T-helper 9 cell (primary cell): Measurements from ENCODE around the gene NYAP2.

Source experiments
- DNase-seq: peaks from one replicate; pipeline ENCODE4 v3.0.0-alpha.2; 2020

NYAP2 gene

GRCh38 chr2:225487878-225488416, 88.4 kb downstream of the NYAP2 start:
- no peak for DNase-seq

- no peak for DNase-seq
These were observed 89.2 kb downstream of the NYAP2 start for GRCh38 chr2:225488743-225489142.

- DNase-seq = no peak
These were observed 94.0 kb downstream of the NYAP2 start for GRCh38 chr2:225493420-225494099.

GRCh38 chr2:225494100-225494459, 94.6 kb downstream of the NYAP2 start:
- no peak for DNase-seq

GRCh38 chr2:225495706-225496105, 96.2 kb downstream of the NYAP2 start:
- no peak for DNase-seq

- no peak for DNase-seq
These were observed 97.1 kb downstream of the NYAP2 start for GRCh38 chr2:225496568-225496967.

GRCh38 chr2:225497166-225497565, 97.7 kb downstream of the NYAP2 start:
- DNase-seq = no peak

- DNase-seq = no peak
These were observed 101.5 kb downstream of the NYAP2 start for GRCh38 chr2:225501022-225501421.

GRCh38 chr2:225502971-225503370, 103.5 kb downstream of the NYAP2 start:
- no peak for DNase-seq

GRCh38 chr2:225510796-225511195, 111.3 kb downstream of the NYAP2 start:
- no peak for DNase-seq

- DNase-seq = no peak
These were observed 113.0 kb downstream of the NYAP2 start for GRCh38 chr2:225512469-225512868.

GRCh38 chr2:225512876-225513540, 113.5 kb downstream of the NYAP2 start:
- no peak for DNase-seq

- DNase-seq = no peak
These were observed 115.5 kb downstream of the NYAP2 start for GRCh38 chr2:225515033-225515432.

- no peak for DNase-seq
These were observed 127.4 kb downstream of the NYAP2 start for GRCh38 chr2:225526760-225527390.

GRCh38 chr2:225531559-225531958, 132.0 kb downstream of the NYAP2 start:
- no peak for DNase-seq

GRCh38 chr2:225532096-225532495, 132.6 kb downstream of the NYAP2 start:
- no peak for DNase-seq

GRCh38 chr2:225534037-225534436, 134.5 kb downstream of the NYAP2 start:
- no peak for DNase-seq

- no peak for DNase-seq
These were observed 135.2 kb downstream of the NYAP2 start for GRCh38 chr2:225534697-225535096.

GRCh38 chr2:225536036-225536435, 136.5 kb downstream of the NYAP2 start:
- DNase-seq = no peak

GRCh38 chr2:225543626-225544025, 144.1 kb downstream of the NYAP2 start:
- DNase-seq = no peak

- DNase-seq = no peak
These were observed 157.0 kb downstream of the NYAP2 start for GRCh38 chr2:225556461-225556860.

- DNase-seq = no peak
These were observed 159.0 kb downstream of the NYAP2 start for GRCh38 chr2:225558399-225559071.

- DNase-seq = no peak
These were observed 159.5 kb downstream of the NYAP2 start for GRCh38 chr2:225559072-225559415.

- no peak for DNase-seq
These were observed 167.3 kb downstream of the NYAP2 start for GRCh38 chr2:225566798-225567197.
